ENCODE data around the gene CFAP53. TPM values are rescaled to one million over a fixed set of nuclear protein-coding genes. Genes with fewer than 3 reads are reported as not detected.

The CFAP53 gene, protein sequence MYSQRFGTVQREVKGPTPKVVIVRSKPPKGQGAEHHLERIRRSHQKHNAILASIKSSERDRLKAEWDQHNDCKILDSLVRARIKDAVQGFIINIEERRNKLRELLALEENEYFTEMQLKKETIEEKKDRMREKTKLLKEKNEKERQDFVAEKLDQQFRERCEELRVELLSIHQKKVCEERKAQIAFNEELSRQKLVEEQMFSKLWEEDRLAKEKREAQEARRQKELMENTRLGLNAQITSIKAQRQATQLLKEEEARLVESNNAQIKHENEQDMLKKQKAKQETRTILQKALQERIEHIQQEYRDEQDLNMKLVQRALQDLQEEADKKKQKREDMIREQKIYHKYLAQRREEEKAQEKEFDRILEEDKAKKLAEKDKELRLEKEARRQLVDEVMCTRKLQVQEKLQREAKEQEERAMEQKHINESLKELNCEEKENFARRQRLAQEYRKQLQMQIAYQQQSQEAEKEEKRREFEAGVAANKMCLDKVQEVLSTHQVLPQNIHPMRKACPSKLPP
- 0.37 and 0.53 TPM in 2 replicates for total RNA-seq

DNA sequence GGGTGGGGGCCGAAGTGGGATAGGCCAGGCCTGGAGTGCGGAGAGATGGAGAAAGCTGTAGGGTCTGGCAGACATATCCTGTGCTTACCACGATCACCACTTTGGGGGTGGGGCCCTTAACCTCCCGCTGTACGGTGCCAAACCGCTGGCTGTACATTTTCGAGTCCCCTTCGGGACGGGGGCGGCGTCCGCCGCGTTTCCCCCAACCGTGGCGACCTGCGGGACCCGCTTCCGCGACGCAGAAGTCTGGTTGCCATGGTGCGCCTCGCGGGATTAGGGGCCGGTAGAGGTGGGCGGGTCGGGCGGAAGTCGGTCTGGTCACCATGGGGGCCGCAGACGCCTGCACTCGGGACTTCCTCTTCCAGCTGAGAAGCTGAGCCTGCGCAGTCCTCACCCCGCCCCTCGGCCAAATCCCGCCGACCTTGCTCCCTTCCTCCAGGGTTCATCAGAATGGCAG is at the start of gene CFAP53:
CFAP53 (minus strand) TSS at position 248 of the 457 bp plus-strand sequence; CDS start at position 157, 91 bp downstream.

DNA sequence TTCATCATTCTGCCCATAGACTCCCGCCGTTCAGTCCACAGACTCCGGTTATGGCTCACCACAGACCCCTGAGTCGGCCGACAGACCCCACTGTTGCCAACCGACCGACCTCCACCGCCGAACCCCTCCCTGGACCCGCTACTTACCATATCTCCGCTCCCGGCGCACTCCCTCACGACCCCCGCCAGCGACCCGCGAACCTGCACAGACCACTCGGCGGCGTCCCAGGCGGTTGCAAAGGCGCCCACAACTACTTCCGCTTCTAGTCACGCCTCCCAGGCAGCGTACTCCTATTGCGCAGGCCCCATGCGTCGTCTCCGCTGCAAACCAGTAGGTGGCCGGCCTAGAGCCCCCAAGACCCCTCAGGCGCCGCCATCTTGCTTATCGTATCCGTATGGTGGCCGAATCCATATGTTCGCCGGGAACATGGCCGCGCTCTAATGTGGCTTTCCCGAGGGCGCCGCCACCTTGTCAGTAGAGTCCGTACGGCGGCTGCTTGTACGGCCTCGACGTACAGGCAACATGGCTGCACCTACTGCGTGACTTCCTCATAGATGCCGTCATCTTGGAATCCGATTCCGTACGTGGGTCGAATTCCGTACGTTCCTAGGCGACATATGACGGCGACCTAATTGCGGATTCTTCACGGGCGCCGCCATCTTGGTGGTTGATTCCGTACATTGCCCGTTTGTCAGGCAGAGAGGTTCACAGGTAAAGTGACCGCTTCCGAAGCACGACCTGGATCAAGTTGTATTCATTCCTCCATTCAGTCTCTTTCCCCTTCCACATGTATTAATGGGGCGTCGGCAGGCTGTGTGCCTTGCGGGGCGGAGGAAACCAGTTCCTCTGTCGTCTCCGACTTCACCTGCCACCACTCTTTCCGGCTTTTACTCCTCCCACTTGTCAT is 21.4 kb upstream of the CFAP53 start, which contains the start of gene CXXC1:
CXXC1 (minus strand) TSS at position 252 of the 907 bp plus-strand sequence; CDS start at position 149, 103 bp downstream.

DNA sequence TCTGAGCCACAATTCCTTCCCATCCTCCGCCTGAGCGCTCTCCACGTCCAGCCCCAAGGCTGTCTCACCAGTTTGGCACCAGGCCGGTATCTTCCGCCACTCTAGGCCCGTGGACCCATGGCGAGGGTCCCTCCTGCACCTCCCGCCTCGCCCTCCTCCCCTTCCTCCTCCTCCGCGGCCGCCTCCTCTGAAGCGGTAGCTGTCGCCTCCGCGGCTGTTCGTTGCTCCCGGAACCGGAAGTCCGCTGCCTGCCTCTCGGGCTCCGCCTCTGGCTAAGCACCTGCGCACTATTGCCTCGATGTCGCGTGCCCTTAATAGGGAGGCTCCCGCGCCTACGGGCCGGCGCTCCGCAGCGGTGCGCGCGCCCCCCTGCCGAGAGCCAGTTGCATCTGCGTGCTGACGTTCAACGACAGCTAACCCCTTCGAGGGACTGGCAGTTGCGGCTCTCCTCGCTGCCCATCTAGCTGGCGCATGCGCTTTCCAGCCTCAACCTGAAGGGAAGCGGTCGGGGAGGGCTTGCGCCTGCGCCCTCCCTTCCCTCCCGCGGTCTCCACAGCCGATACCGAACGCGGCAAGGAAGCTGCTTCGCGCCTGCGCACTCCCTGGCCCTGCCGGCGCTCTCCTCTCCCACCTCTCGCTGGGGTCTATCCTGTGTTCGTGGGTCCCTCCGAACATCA is 15.1 kb upstream of the CFAP53 start, which contains the start of gene MBD1:
MBD1 (minus strand) TSS at position 229 of the 677 bp plus-strand sequence. CDS start 1,531 bp downstream, outside the sequence.

GRCh38 chr18:50194631-50195532 is 71.4 kb downstream of the CFAP53 start, which contains the start of gene MYO5B:
MYO5B (minus strand) TSS chr18:50195147; CDS start chr18:50194793, 354 bp downstream.

Other genes starting within 250 kb of the CFAP53 start
- 0.06 and 0.13 TPM in 2 replicates for gene MYO5B, start 71.3 kb downstream of the CFAP53 start, total RNA-seq
- 49.9 and 51.2 TPM in 2 replicates for gene MBD1, start 15.0 kb upstream of the CFAP53 start, total RNA-seq
- 31.4 and 34.5 TPM in 2 replicates for gene CXXC1, start 21.2 kb upstream of the CFAP53 start, total RNA-seq
- gene SKA1, start 108.6 kb upstream of the CFAP53 start, total RNA-seq: 8.0 and 12.7 TPM in 2 replicates